NCI-H524 treated with DMSO at 0.1 percent for 48 hours (cell line): ENCODE measurements around the gene DOCK8.
"Not testable (repeated sequence)": the region's sequence is repeated elsewhere in the genome, so short reads cannot be mapped to it uniquely, and the experiment has no call there.

Experiments
- DNase-seq: peaks from one replicate; lab custom pipeline; 2025; lab: John Stamatoyannopoulos, UW

Gene DOCK8

GRCh38 chr9:214648-215493 lies at the start of gene DOCK8:
Gene DOCK8, plus strand, starts transcription at chr9:214865. Its CDS starts 112 bp downstream, at chr9:214977.
- no peak for DNase-seq

- DNase-seq = not testable (repeated sequence)
These were observed 44.9 kb upstream of the DOCK8 start for GRCh38 chr9:169757-170156.

GRCh38 chr9:178140-178825 lies 36.4 kb upstream of the DOCK8 start:
- DNase-seq = not testable (repeated sequence)

- DNase-seq = peak; percentile 5
These were observed 35.7 kb upstream of the DOCK8 start, which contains the start of gene ZNG1A for GRCh38 chr9:178970-179383. Gene ZNG1A, minus strand, starts transcription at chr9:179056. Its CDS starts 87 bp downstream, at chr9:178969.

- DNase-seq = not testable (repeated sequence)
These were observed 15.1 kb upstream of the DOCK8 start for GRCh38 chr9:199601-200000.

GRCh38 chr9:206481-206880 lies 8.2 kb upstream of the DOCK8 start:
- DNase-seq = no peak

- no peak for DNase-seq
These were observed 5.4 kb upstream of the DOCK8 start for GRCh38 chr9:209143-209758.

GRCh38 chr9:211036-211435 lies 3.6 kb upstream of the DOCK8 start:
- no peak for DNase-seq

- DNase-seq = no peak
These were observed 3.1 kb upstream of the DOCK8 start for GRCh38 chr9:211557-211956.

GRCh38 chr9:212297-212696 lies 2.4 kb upstream of the DOCK8 start:
- DNase-seq = no peak

GRCh38 chr9:213901-214300 lies 764 bp upstream of the DOCK8 start:
- DNase-seq = not testable (repeated sequence)

GRCh38 chr9:214351-214647 lies 366 bp upstream of the DOCK8 start:
- no peak for DNase-seq

- no peak for DNase-seq
These were observed 1.0 kb downstream of the DOCK8 start for GRCh38 chr9:215631-216155.

- no peak for DNase-seq
These were observed 2.2 kb downstream of the DOCK8 start for GRCh38 chr9:216866-217265.

GRCh38 chr9:217950-218349 lies 3.3 kb downstream of the DOCK8 start:
- no peak for DNase-seq

GRCh38 chr9:219036-219435 lies 4.4 kb downstream of the DOCK8 start:
- DNase-seq = not testable (repeated sequence)

GRCh38 chr9:219670-220365 lies 5.2 kb downstream of the DOCK8 start:
- no peak for DNase-seq

- no peak for DNase-seq
These were observed 7.5 kb downstream of the DOCK8 start for GRCh38 chr9:221989-222776.

- DNase-seq = no peak
These were observed 8.5 kb downstream of the DOCK8 start for GRCh38 chr9:223152-223551.

GRCh38 chr9:224026-224425 lies 9.4 kb downstream of the DOCK8 start:
- no peak for DNase-seq
